ENCODE measurements around the gene FGGY.
A peak's percentile ranks its signal among the peaks of the same experiment; 100 is the strongest.
"Not testable (repeated sequence)": the region's sequence is repeated elsewhere in the genome, so short reads cannot be mapped to it uniquely, and the experiment has no call there.

FGGY gene

GRCh38 chr1:59296358-59297256, at the start of gene FGGY:
Gene FGGY (plus strand): TSS chr1:59297094. CDS start chr1:59321550, 24,456 bp downstream.
- peak; percentile 70 for DNase-seq

DNA sequence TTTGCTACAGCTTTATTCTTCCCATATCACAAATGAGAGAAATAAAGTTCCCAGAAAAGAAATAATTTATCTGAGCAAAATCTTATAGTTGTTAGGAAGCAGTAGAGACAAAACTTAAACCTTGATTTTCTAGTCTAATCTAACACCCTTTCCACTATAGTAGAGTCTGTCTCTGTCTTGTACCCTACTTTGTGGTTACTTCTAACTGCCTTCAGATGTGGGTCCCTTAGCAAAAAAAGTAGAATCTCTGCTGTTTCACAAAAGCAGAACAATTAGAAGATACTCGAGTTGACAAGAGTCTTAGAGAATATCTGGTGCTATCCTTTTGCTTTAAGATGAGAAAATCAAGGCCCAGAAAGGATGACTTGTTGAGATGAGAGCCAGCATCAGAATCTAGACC, 48.1 kb upstream of the FGGY start:
- DNase-seq: no peak

DNA sequence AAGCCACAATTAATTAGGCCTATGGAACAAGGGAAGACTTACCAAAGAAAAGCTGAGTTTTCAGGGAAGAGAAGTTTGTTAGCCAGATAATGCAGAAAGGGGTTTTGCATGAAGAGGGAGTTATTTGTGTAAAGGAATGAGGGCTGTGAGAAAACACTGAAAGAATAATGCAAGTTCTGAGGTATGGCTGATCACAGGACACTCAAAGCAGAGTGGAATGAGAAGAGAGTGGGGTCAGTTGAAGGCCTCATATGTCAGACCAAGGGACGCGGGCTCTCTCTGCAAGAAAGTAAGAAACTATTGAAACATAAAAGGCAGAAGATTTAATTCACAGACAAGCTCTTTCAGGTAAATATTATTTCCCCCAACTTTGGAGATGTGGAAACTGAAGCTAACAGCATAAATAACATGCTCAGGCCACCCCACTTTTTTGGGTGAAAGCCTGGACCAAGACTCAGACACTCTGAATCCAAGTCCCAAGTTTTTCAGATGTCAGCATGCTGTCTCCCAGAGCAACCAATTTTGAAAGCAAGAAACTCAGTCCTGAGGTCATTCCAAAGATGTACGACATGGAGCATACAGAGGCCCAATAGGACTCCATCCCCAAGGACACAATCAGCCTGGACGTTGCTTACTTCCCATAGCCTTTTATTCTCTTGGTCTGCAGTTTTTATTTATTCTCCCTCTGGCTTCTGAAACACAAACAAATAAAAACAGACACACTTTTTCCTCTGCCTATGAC, 47.3 kb upstream of the FGGY start:
- no peak for DNase-seq

DNA sequence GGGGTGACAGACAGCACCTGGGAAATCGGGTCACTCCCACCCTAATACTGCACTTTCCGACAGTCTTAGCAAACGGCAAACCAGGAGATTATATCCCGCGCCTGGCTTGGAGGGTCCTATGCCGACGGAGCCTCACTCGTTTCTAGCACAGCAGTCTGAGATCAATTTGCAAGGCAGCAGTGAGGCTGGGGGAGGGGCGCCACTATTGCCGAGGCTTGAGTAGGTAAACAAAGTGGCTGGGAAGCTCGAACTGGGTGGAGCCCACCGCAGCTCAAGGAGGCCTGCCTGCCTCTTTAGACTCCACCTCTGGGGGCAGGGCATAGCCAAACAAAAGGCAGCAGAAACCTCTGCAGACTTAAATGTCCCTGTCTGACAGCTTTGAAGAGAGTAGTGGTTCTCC, 45.8 kb upstream of the FGGY start:
- DNase-seq: not testable (repeated sequence)

GRCh38 chr1:59256429-59256828, 40.5 kb upstream of the FGGY start:
- not testable (repeated sequence) for DNase-seq

DNA sequence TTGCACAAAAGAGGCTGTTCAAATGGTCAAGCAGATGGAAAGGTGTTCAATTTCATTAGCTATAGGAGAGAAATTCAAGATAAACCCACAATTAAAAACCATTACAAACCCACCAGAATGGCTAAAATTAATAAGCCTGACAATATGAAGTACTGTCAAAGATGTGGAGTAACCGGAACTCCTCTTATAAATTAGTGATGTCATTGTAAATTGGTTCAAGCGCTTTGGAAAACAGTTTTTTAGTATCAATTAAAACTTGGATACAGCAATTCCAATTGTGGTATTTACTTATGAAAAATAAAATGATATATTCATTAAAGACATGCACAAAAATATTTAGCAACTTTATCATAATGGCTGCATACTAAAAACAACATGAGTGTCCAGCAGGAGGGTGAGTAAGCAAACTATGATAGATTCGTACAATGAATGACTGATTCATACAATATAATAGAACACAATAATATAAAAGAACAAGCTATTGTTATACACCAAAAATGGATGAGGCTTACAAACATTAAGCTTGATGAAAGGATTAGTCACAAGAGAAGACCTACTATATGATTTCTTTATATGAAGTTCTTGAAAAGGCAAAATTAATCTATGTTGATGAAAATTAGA, 38.4 kb upstream of the FGGY start:
- DNase-seq: no peak

DNA sequence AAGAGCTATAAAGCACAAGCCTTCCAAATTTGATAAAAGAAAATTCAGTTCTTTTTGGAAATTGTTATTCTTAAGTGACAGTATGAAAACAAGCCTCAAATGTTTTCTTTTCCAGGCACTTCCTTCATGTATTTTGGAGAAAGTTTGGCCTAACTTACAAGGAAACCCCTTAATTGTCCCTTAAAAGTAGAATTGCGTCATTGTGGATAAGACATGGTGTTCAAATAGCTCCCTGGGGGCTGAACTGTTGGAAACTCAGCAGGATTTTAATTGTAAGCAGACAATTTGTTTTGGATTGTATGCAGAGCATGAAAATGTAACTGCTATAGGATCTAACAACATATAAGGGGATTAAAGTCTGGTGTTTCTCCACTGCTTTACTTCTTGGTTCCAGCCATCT, 35.4 kb upstream of the FGGY start:
- DNase-seq: no peak

GRCh38 chr1:59262631-59263030, 34.3 kb upstream of the FGGY start:
- no peak for DNase-seq

DNA sequence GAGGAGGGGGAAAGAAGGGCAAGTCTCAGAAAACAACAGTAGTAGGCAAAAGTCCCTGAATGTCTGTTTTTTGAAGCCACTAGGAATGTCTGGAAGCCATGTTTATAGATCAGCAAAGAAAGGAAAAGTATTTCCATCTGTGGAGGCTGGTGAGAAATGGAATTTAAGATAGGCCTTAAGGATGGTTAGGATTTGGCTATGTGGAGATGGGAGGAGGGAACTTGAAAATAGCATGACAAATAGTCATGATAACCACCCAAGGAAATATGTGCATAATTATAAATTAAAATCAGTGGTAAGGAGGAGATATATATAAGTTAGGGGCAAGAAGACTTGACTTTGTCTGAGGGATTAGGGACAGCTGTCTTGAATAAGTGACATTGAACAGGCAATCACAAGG, 33.8 kb upstream of the FGGY start:
- no peak for DNase-seq

DNA sequence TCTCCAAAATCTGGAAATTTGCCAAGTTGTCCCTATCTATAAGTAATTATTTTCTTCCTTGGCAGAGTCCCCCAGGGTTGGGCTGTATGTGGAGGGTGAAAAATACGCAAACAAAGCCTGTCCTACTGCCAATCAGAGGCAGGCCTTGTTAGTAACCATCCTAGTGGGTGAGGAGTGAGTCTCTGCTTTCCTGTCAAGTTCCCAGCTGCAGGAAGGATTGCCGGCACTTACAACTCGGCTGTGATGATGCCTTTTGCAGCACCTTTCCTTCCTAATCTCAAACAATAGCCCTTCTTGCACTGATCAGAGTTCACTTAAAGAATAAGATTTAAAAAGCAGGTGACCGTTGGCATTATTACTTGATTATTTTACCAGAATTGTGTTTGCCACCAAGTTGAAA, 31.3 kb upstream of the FGGY start:
- no peak for DNase-seq

DNA sequence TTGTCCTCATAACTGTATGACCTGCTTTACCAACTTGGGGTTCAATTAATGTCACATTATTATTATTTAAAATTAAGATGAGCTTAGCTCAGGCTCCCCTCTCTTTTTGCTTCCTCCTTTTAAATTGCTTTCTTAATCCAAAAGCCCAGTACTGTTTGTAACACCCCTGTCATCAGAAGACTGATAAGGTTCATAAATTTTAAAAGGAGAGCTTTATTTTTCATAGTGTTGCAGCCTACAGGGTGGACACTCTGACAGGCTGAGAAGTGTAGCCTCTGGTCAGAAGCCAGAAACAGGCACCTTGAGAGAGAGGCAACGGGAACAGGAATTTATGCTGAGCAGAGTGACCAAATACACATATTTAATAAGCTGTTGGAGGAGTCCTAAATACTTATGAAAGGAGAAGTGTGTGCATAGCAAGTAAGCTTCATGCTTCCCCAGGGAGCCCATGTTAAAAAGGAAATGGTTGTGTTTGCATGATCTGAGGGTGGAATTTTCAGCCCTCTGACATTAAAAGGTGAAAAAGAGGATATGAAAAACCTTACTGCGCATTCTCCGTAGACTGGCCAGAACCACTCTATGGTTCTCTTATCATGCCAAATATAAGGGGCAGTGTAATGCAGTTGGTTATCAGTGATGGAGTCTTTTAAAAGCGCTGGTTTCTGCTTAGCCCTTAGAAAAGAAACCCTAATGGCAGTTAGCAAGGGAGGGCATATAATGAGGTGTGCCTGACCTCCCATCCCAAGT, 30.5 kb upstream of the FGGY start:
- DNase-seq: no peak

DNA sequence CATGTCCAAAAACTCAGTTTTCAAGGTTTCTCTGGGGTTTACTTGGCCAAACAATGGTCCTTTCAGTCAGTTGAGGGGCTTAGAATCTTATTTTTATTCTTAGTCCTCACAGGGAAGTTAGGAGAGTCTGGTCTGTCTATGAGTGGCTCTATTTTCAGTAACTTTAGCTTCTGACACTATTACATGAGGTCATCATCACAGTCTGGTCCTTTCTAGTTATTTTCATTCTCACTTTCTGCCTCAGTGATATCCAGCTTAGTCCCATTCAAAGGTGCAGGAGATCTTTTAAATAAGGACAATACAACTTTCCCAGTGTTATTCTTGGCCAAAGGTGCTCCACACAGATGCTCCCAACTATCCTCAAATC, 30.0 kb upstream of the FGGY start:
- DNase-seq: no peak

DNA sequence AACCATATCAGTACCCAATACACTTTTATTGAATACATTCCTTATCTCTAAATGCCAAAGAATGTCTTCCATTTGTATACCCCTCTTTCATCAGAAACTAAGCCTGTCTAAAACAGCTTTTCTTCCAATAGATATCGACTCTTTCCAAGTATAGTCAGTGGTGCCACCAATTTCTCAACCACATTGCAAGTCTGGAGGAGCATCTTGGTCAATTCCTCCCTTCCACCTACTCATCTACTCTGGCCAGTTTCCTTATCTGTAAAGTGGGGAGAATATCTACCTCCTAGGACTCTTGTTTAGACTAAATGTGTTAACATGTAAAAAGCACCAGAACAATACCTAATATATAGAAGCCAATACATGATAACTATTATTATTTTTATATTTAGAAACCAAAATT, 28.5 kb upstream of the FGGY start:
- DNase-seq: no peak

- no peak for DNase-seq
These were observed 25.2 kb upstream of the FGGY start for GRCh38 chr1:59271561-59272260.

DNA sequence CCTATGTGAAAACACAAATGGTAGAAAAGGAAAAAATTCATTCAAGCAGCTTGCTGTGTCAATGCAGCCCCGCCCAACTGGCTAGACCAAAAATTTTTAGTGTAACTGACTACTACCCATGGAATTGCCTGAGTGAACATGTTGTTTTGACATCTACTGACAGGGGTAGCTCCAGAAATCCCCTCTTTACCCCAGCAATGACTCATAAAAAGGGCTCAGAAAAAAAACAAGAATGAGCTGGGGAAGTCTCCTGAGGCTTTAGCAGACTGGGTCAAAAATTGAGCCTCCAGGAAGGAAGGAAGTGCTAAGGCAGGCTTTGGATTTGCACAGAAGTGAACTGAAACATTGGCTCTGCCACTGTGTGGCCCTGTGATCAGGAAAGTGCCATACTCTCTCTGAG, 24.4 kb upstream of the FGGY start:
- DNase-seq: no peak

- no peak for DNase-seq
These were observed 20.4 kb upstream of the FGGY start for GRCh38 chr1:59276439-59276851.

GRCh38 chr1:59278780-59279354, 18.0 kb upstream of the FGGY start:
- no peak for DNase-seq

DNA sequence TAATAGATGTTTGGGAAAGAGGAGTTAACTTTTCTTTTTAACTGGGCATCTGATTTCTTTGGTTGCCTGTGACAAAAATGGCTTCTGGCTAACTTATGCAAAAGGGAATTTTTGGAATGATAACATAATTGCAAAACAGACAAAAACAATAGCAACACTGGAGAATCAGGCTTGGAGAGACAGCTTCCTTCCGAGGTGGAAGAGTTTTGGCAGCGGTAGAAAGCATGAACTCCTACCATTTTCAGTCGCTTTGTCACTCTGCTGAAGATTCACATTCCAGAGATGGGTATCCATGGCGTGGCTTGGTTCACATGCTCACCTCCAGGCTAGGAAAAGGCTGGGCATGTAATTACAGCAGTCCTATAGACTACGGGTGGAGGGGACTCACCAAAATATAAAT, 17.2 kb upstream of the FGGY start:
- DNase-seq: no peak

DNA sequence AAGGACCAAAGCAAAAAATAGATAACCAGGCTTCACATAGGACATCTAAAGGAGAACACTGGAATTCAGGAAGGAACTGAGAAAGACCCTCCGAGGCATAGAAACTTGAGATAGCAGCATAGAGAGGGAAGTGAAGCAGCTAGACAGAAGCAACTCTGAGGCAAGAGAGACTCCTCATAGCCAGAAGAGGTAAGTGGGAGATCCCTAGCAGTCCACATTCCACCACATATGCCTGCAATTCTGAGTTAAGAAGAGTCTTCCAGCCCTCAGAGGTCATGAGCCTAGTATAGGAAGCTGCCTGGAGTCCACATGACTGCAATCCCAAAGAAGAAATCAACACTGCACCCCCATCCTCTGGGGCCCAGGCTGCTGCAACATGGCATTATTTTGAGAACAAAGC, 13.9 kb upstream of the FGGY start:
- no peak for DNase-seq

- no peak for DNase-seq
These were observed 11.2 kb upstream of the FGGY start for GRCh38 chr1:59285691-59286090.

- no peak for DNase-seq
These were observed 8.8 kb upstream of the FGGY start for GRCh38 chr1:59288046-59288445.

DNA sequence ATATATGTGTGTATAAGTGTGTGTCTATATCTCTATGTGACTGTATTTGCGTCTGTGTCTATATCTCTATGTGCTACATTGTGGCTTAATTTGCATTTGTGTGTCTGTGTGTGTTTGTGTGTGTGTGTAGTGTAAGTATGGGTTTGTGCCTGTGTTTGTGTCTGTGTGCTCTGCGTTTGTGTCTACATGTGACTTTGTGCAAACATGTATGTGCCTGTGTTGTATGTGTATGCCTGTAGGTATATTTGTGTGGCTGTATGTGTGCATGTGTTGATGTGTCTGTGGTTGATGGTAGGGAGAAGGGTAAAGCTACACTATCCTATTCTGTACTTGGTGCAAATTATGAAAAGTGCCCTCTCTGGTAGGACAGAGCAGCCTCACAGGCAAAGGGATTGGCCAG, 7.3 kb upstream of the FGGY start:
- no peak for DNase-seq
